ENCODE results near the gene MKX.

DNA sequence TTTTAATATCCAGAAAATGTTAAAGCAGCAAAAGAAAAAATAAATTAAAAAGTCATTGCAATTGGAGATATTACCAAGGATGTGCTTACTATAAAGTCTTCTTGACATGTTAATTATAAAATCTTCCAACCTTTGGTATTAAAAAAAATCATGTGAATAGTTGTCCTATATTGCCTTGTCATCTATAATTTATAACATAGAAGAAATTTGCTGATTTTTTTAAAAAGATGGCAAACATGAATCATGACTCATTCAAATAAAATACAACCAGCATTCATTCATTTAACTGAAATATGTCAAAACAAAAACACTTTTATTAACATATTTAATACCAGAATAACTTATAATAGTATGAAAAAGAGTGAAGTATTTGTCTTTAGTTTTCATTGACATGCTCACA is 72.6 kb downstream of the MKX start:
- TF ChIP-seq POLR2AphosphoS5 (IDR thresholded peaks at IDR 0.05), result no peak
- no peak for TF ChIP-seq POLR2A (IDR thresholded peaks at IDR 0.05)

Data from breast epithelium (tissue), 3 donors.